HG03103 (cell line): ENCODE results near the gene TSGA10.

ENCODE experiments used
- ATAC-seq: cut with Tn5 transposase; IDR thresholded peaks from one replicate; pipeline ENCODE4 v1.9.1; 2021; ENCODE audit warnings: low read depth; ENCODE audit not compliant: unreplicated experiment

TSGA10 gene

GRCh38 chr2:98952966-98953365, 201.8 kb downstream of the TSGA10 start:
- no peak for ATAC-seq

GRCh38 chr2:98948956-98949739, 205.6 kb downstream of the TSGA10 start:
- no peak for ATAC-seq

GRCh38 chr2:98947554-98947953, 207.2 kb downstream of the TSGA10 start:
- ATAC-seq: no peak
